GM08714 (cell line): ENCODE results near the gene ASNSD1.
"Not testable (repeated sequence)": the region's sequence is repeated elsewhere in the genome, so short reads cannot be mapped to it uniquely, and the experiment has no call there.

ENCODE experiments used
- H3K4me3 ChIP-seq: fragments of 200-500 bp; sonication (Bioruptor generic); 2 replicates; pipeline ENCODE4 v1.5.1; 2014; ENCODE audit warnings: mild to moderate bottlenecking, low read length, inconsistent platforms
- ZNF274 ChIP-seq: IDR thresholded peaks from 2 replicates; pipeline ENCODE4 v1.6.1; 2012; ENCODE audit warnings: mild to moderate bottlenecking, low read depth, low read length

ASNSD1 gene

DNA sequence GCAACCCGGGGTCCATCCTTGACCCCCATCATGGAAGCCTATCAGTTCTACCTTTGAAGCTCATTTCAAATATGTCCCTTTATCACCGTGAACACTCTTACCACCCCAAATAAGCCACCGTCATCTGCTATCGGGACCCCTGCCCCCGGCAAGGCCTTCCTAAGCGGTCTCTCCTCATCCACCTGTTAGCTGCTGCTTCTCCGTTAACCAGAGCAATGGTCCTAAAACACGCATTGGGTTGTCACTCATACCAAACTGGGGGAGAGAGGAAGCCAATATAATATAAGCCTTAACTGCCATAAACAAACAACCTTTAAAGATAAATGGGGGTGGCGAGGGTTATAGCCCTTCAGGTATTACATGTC is 680 bp downstream of the ASNSD1 start:
- peak overlapping the region; percentile 93 for H3K4me3 ChIP-seq
- TF ChIP-seq ZNF274: no peak

DNA sequence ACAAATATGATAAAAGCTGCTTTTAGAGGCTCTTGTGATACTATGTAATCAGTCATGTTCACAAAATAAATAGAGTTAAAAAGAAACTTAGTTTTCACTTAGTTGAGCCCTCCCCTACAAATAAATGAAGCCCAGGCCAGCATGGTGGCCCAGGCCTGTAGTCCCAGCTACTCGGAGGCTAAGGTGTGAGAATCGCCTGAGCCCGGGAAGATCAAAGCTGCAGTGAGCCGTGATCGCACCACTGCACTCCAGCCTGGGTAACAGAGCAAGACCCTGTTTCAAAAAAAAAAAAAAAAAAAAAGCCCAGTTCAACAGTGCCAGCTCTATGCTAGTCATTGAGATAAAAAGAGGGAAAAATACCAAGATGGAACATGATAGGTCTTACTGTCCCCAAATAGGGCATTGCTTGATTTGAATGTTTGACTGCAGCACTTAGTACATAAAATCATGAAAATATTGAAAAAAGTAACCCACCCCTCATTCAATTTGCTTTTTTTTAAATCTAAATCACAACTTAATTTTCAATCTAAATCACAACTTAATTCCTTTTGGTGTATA is 1.5 kb downstream of the ASNSD1 start:
- no peak for TF ChIP-seq ZNF274
- H3K4me3 ChIP-seq: peak overlapping the region; percentile 93

DNA sequence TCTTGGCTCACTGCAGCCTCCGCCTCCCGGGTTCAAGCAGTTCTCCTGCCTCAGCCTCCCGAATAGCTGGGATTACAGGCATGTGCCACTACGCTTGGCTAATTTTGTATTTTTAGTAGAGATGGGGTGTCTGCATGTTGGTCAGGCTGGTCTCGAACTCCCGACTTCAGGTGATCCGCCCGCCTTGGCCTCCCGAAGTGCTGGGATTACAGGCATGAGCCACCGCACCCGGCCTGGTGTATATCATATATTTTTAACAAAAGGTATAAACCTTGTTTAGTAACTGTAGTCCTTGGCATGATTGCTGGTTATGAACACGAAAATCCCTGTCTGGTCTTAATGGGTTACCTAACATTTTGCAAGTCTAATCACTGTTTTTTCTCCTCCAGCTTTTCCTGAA is 2.1 kb downstream of the ASNSD1 start:
- H3K4me3 ChIP-seq: not testable (repeated sequence)

DNA sequence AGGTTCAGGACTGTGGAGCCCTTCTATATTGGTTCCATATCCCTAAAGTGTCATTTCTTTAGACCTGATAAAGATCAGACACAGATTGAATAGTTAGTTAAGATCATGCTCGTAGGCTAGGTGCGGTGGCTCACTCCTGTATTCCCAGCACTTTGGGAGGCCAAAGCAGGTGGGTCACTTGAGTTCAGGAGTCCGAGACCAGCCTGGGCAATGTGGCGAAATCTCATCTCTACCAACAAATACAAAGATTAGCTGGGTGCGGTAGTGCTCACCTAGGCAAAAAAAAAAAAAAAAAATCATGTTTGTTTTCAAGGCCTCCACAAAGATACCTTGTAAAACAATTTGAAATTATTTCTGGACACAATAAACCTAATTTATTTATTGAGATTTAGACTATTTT is 8.7 kb downstream of the ASNSD1 start:
- TF ChIP-seq ZNF274: no peak
- H3K4me3 ChIP-seq: no peak overlapping the region

DNA sequence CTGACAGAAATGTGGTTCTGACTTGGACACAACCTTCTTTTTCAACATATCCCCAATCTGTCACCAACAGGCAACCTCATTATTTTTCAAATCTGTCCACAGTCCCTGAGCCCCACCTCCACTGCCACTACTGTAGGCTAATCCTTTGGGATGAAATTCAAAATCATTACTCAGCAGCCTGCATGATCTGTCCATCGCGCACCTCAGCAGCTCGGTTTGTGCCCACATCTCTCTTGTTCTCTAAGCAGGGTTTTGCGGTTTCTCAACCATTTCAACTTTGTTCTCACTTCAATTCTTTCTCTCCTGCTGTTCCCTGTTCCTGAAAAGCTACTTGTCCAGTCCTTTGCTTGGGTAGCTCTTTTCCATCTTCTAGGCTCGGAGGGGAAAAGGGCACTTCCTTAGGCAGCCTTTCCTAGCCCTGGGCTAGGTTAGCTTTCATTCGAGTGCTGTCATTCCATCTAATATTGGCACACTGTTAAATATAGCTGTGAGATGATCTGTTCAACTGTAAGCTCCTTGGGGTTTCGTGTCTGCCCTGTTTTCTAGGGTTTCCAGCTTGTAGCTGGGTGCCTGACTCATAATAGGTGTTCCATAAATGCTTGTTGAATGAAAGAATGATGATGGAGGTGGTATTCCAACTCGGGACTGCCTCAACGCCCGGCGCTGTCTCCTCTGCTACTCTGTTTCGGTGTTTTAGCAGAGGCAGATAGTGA is 12.6 kb downstream of the ASNSD1 start:
- peak overlapping the region; percentile 79; the same call in 1 of the 2 replicates for H3K4me3 ChIP-seq
- no peak for TF ChIP-seq ZNF274

DNA sequence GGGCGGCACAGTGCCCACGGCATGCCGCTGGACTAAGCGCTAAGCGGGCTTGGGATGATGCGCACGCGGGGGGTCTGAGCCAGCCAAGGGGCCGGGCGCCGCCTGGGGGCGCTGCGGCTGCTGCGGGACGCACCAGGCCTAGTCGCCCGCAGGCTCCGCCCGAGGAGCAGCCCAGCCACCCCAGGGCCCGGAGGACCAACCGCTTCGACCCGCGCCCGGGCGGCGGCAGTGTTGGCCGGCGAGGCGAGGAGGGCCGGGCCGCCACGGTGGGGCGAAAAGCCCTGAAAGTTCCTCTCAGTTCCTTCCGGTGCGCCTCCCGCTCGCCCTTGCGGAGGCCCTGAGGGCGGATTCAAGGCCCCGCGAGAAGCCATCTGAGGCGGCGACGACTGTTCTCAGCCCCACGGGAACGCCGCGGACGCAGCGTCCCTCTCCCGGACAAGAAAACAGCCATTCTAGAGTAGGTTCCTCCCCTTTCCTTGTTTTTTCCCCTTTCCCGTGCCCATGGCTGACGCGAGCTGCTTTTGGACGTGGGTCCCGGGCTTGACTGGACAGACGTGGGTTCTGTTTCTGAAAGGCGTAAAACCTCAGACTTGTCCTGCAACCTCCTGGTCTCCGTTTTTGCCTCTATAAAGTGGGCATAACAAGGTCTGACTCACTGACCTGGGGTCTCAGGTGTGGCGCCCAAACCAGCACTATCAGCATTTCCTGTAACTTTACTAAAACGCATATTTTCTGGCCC is 13.3 kb downstream of the ASNSD1 start, which contains the start of gene ANKAR:
TSS of gene ANKAR (plus strand) at position 297 of the 739 bp plus-strand sequence. CDS start 1,821 bp downstream, outside the sequence.
- TF ChIP-seq ZNF274: no peak
- H3K4me3 ChIP-seq: peak within 1 kb of the TSS; percentile 79

DNA sequence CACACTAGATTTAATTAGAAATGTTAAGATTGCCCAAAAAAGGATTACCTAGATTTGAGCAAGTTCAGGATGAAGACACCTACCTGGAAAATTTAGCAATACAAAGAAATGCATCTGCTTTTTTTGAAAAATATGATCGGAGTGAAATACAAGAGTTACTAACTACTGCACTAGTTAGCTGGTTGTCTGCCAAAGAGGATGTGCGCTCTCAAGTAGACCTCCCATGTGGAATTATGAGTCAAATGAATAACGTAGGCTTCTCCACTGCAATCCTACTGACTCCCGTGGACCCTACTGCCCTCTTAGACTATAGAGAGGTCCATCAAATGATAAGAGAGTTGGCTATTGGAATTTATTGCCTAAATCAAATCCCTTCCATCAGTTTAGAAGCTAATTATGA is 15.2 kb downstream of the ASNSD1 start:
- H3K4me3 ChIP-seq: no peak overlapping the region
- no peak for TF ChIP-seq ZNF274

DNA sequence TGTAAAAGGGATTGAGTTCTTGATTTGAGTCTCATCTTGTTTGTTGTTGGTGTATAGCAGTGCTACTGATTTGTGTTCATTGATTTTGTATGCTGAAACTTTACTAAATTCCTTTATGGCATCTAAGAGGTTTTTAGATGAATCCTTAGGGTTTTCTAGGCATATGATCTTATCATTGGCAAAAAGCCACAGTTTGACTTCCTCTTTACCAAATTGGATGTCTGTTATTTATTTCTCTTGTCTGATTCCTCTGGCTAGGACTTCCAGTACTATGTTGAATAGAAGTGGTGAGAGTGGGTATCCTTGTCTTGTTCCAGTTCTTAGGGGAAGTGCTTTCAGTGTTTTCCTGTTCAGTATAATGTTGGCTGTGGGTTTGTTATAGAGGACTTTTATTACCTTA is 18.0 kb downstream of the ASNSD1 start:
- TF ChIP-seq ZNF274: no peak
- no peak overlapping the region for H3K4me3 ChIP-seq

DNA sequence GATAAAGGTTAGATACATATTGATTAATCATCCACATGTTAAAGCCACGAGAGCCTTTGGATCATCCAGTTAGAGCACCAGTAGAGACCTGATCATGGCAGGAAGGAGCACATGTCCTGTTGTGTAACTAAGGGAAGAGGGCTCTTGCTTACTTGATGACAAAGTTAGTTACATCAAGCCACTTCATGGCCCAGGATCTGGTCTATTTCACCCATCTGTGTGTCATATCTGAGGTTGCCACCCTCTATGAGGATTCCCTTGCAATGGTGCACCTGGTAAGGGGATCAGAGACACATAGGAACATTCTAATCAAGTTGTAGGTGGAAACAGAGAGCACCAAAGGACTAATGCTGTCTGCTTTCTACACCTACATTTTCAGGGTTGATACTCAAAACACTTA is 19.9 kb downstream of the ASNSD1 start:
- no peak for TF ChIP-seq ZNF274
- H3K4me3 ChIP-seq: no peak overlapping the region

DNA sequence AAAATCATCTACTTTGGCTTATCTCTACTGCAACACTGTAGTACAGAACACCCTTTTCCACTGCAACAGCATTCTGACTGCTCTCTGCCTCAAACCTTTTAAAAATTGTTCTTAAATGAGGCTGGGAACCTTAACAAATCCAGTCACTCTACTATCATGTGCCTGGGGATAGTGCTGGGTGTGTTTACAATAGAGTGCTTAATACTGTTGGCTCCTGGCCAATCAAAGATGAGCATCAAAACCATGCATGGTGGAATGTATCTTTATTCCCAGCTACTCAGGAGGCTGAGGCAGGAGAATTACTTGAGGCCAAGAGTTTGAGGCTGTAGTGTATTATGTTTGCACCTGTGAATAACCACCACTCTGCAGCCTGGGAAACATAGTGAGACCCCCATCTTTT is 20.6 kb downstream of the ASNSD1 start:
- no peak overlapping the region for H3K4me3 ChIP-seq
- TF ChIP-seq ZNF274: no peak

DNA sequence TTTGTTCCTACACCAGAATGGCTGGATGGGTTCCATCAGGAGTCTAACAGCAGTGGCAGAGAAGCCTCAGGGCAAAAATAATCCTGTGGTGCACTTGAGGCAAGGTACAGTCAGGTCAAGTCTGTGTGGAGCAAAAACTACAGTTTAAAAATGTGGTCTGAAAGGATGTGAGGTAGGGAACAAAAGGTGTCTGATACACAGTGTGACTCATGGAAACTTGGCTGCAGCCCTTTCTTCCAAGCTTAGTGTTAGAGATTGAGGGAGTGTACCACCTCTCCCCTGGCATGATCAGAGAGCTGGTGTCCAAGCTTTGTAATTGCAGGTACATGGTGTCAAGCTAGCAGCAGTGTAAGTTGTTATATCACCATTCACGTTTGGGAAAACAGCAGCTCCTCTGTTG is 22.1 kb downstream of the ASNSD1 start:
- H3K4me3 ChIP-seq: no peak overlapping the region

DNA sequence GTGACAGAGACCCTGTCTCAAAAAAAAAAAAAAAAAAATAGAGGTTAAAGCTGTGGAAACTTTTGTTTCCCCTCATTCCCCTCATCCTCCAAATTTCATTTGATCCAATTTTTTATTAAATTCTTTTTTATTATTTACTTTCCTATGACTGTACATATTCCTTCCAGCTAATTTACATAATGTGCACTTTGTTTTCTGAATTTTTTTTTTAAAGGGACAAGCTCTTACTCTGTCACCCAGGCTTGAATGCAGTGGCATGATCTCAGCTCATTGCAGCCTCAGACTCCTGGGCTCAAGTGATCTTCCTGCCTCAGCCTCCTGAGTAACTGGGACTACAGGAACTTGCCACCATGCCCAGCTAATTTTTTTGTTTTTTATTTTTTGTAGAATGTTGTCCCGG is 23.6 kb downstream of the ASNSD1 start:
- no peak for TF ChIP-seq ZNF274

More for the DNA sequence above, 22.1 kb downstream of the ASNSD1 start:
- no peak for TF ChIP-seq ZNF274

DNA sequence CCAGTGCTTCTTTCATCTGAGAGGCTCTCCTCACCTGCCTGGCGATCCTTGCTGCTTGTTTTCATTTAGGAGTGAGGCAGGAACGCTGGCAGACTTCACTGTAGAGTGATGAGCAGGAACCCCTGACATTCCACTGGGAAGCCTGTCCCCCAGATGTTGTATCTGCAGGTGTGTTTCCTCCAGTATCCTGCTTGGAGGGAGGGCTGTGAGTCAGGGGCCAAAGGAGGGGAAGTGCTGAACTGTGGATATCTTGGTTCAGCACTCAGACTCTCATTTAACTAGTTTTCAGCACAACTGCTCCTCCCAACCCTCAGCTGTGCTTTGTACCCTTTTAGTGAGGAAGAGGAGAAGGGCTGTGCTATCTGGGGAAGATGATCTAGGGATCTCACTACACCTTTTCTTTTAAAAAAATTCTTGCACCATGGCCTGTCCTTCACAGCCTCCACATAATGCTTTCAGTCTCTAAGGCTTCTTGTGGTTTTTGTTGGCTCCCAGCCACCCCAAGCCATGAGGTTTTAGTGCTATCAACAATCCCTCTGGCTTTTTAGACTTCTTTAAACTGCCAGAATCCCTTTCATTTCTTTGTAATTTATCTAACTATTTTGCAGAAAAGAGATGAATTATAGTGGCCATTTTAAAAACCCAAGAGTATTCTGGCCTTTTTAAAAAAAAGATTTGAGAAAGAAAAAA is 24.4 kb downstream of the ASNSD1 start:
- no peak overlapping the region for H3K4me3 ChIP-seq
- no peak for TF ChIP-seq ZNF274

More for the DNA sequence above, 23.6 kb downstream of the ASNSD1 start:
- no peak overlapping the region for H3K4me3 ChIP-seq

DNA sequence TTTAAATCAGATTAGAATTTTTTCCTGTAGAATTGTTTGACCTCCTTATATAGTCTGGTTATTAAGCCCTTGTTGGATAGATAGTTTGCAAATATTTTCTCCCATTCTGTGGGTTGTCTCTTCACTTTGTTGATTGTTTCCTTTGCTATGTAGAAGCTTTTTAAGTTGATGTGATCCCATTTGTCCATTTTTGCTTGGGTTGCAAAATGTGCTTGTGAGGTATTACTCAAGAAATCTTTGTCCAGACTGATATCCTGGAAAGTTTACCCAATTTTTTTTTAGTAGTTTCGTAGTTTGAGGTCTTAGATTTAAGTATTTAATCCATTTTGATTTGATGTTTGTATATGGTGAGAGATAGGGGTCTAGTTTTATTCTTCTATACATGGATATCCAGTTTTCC is 26.5 kb downstream of the ASNSD1 start:
- not testable (repeated sequence) for H3K4me3 ChIP-seq

DNA sequence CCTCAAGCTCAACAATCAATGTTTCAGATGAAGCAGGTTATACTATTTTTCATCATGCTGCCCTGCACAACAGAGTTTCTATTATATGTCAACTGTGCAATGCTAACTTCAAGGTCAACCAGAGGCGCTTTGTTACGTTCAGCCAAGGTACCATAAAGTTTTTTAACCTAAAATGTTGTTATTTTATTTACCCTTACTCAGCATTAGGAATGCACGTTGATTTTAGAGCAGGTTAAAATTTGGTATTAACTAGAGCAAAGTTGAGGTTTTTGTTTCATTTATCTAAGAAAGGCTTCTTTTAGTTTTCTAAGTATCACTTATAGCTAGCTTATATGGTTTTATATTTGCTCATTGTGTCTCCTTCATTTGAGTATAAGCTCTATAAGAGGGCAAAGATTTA is 35.0 kb downstream of the ASNSD1 start:
- no peak for TF ChIP-seq ZNF274

More for the DNA sequence above, 35.0 kb downstream of the ASNSD1 start:
- H3K4me3 ChIP-seq: no peak overlapping the region
